ENCODE measurements around the gene ATP5MK.

DNA sequence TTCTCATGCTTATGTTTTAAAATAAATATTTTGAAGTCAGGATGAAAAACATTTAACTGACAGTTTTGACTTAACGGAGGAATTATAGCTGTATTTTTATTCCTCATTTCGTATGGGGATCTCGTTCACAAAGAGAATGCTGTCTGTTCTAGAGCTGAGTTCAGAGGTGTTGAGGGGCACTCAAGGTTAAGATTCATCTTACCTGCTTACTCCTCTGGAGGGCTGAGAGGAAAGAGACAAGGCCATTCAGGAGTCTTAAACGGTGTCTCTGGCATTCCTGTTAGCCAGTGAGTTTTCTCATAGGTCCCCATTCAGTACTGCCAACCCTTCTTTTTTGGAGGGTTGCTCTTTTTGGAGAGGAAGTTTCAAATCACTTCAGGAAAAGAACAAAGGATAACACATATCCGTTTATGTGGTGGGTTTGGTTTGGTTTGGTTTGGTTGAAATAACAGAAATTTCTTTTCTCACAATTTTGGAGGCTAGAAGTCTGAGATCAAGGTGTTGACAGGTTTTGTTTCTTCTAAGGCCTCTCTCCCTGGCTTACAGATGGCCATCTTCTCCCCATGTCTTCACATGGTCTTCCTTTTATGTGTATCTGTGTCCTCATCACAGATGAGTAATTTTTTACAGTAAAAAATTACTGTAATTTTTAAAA, 32.8 kb upstream of the ATP5MK start:
- TF ChIP-seq, protein P1, sequence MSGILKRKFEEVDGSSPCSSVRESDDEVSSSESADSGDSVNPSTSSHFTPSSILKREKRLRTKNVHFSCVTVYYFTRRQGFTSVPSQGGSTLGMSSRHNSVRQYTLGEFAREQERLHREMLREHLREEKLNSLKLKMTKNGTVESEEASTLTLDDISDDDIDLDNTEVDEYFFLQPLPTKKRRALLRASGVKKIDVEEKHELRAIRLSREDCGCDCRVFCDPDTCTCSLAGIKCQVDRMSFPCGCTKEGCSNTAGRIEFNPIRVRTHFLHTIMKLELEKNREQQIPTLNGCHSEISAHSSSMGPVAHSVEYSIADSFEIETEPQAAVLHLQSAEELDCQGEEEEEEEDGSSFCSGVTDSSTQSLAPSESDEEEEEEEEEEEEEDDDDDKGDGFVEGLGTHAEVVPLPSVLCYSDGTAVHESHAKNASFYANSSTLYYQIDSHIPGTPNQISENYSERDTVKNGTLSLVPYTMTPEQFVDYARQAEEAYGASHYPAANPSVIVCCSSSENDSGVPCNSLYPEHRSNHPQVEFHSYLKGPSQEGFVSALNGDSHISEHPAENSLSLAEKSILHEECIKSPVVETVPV (CRISPR knock-in tag; IDR thresholded peaks at IDR 0.05), result no peak
- TF ChIP-seq ZFP3 (CRISPR knock-in tag; IDR thresholded peaks at IDR 0.05), result no peak

All from SK-N-SH treated with all-trans-retinoic acid at 6 μM for 48 hours (cell line).